ACHN (cell line): ENCODE data around the gene TMEM87B.

Experiments
- DNase-seq: peaks from one replicate; pipeline ENCODE4 v3.0.0-alpha.2; 2015
- in situ Hi-C: cut with HindIII; loops from 2 replicates; pipeline ENCODE4 v1.10.0; 2017; ENCODE audit warnings: low sequenced_read_pairs, low pct_ligation_motif_present, low pct_unique_long_range_greater_than_20kb

Gene TMEM87B

GRCh38 chr2:112054847-112055729 is at the start of gene TMEM87B:
TSS of gene TMEM87B (plus strand) at chr2:112055269. CDS start at chr2:112055592, 323 bp downstream.
- in situ Hi-C loops, result no loop called here
- DNase-seq, result peak; percentile 96

GRCh38 chr2:112005406-112006075 is 49.5 kb upstream of the TMEM87B start:
- DNase-seq, result no peak
- in situ Hi-C loops, result no loop called here

- DNase-seq, result no peak
- in situ Hi-C loops, result no loop called here
Measured at GRCh38 chr2:112006076-112006410, 49.0 kb upstream of the TMEM87B start.

GRCh38 chr2:112007493-112007892 is 47.6 kb upstream of the TMEM87B start:
- no peak for DNase-seq
- in situ Hi-C loops, result no loop called here

GRCh38 chr2:112008910-112009485 is 46.1 kb upstream of the TMEM87B start:
- in situ Hi-C loops, result no loop called here

GRCh38 chr2:112010751-112011150 is 44.3 kb upstream of the TMEM87B start:
- DNase-seq, result no peak
- in situ Hi-C loops, result no loop called here

More at GRCh38 chr2:112008910-112009485, 46.1 kb upstream of the TMEM87B start:
- no peak for DNase-seq

- no peak for DNase-seq
- in situ Hi-C loops, result no loop called here
Measured at GRCh38 chr2:112012556-112012955, 42.5 kb upstream of the TMEM87B start.

GRCh38 chr2:112018846-112019245 is 36.2 kb upstream of the TMEM87B start:
- in situ Hi-C loops, result no loop called here

GRCh38 chr2:112019569-112019982 is 35.5 kb upstream of the TMEM87B start:
- in situ Hi-C loops, result no loop called here
- DNase-seq, result no peak

More at GRCh38 chr2:112018846-112019245, 36.2 kb upstream of the TMEM87B start:
- no peak for DNase-seq

- DNase-seq, result no peak
- in situ Hi-C loops, result no loop called here
Measured at GRCh38 chr2:112020561-112020960, 34.5 kb upstream of the TMEM87B start.

GRCh38 chr2:112021290-112021689 is 33.8 kb upstream of the TMEM87B start:
- no peak for DNase-seq
- in situ Hi-C loops, result no loop called here

- DNase-seq, result no peak
- in situ Hi-C loops, result no loop called here
Measured at GRCh38 chr2:112021781-112022231, 33.3 kb upstream of the TMEM87B start.

- no peak for DNase-seq
- in situ Hi-C loops, result no loop called here
Measured at GRCh38 chr2:112023707-112024106, 31.4 kb upstream of the TMEM87B start.

- DNase-seq, result no peak
- in situ Hi-C loops, result no loop called here
Measured at GRCh38 chr2:112024231-112024630, 30.8 kb upstream of the TMEM87B start.

- DNase-seq, result no peak
- in situ Hi-C loops, result no loop called here
Measured at GRCh38 chr2:112024896-112025491, 30.1 kb upstream of the TMEM87B start.

GRCh38 chr2:112026509-112026908 is 28.6 kb upstream of the TMEM87B start:
- in situ Hi-C loops, result no loop called here
- DNase-seq, result no peak

- no peak for DNase-seq
- in situ Hi-C loops, result no loop called here
Measured at GRCh38 chr2:112027767-112028166, 27.3 kb upstream of the TMEM87B start.

GRCh38 chr2:112029164-112029563 is 25.9 kb upstream of the TMEM87B start:
- in situ Hi-C loops, result no loop called here

More at GRCh38 chr2:112029164-112029563, 25.9 kb upstream of the TMEM87B start:
- DNase-seq, result no peak
